Upper lobe of left lung (tissue), 6 donors: ENCODE results near the gene SLC25A12. TPM values are rescaled to one million over a fixed set of nuclear protein-coding genes. Genes with fewer than 3 reads are reported as not detected.
A peak's percentile ranks its signal among the peaks of the same experiment; 100 is the strongest.

Experiments used
- ATAC-seq, 2 donors: fragments of 200-7000 bp; cut with Tn5 transposase; one replicate each; pipeline ENCODE4 v1.9.1; 2022; ENCODE audit warnings: mild to moderate bottlenecking in 2 of 2, moderate library complexity in 2 of 2; ENCODE audit not compliant: low FRiP score in 2 of 2
- DNase-seq, 2 donors: peaks; one replicate each; pipeline ENCODE4 v3.0.0-alpha.2; 2019 to 2020
- H3K27ac ChIP-seq, 4 donors: fragments of 200-600 bp; sonication (generic); one replicate each; pipeline ENCODE4 v1.5.1; 2016 to 2019
- H3K27me3 ChIP-seq, 4 donors: fragments of 200-600 bp; sonication (generic); one replicate each; pipeline ENCODE4 v1.5.1; 2017 to 2019
- H3K36me3 ChIP-seq, 4 donors: fragments of 200-600 bp; sonication (generic); one replicate each; pipeline ENCODE4 v1.5.1; 2016 to 2019
- H3K4me1 ChIP-seq, 4 donors: fragments of 200-600 bp; sonication (generic); one replicate each; pipeline ENCODE4 v1.5.1; 2018 to 2019
- H3K4me3 ChIP-seq, 4 donors: fragments of 200-600 bp; sonication (generic); one replicate each; pipeline ENCODE4 v1.5.1; 2017 to 2019; ENCODE audit warnings: mild to moderate bottlenecking in 2 of 4, moderate library complexity in 1 of 4
- H3K9me3 ChIP-seq, 4 donors: fragments of 200-600 bp; sonication (generic); one replicate each; pipeline ENCODE4 v1.5.1; 2018 to 2019
- EP300 ChIP-seq, 4 donors: sonication (generic); formaldehyde crosslinking; IDR thresholded peaks; one replicate each; pipeline ENCODE4 v1.5.1; 2017; ENCODE audit warnings: antibody characterized with exemption in 4 of 4, control low read depth in 2 of 4
- POLR2A ChIP-seq, 4 donors: fragments of 450-650 bp; IDR thresholded peaks; one replicate each; pipeline ENCODE4 v1.5.1; 2016 to 2017; ENCODE audit warnings: antibody characterized with exemption in 4 of 4, mild to moderate bottlenecking in 2 of 4
- POLR2AphosphoS5 ChIP-seq, 2 donors: sonication (generic); formaldehyde crosslinking; IDR thresholded peaks; one replicate each; pipeline ENCODE4 v1.5.1; 2017; ENCODE audit warnings: antibody characterized with exemption in 2 of 2
- WGBS, 2 donors: methylation state at CpG; one replicate each; pipeline ENCODE4 v1.1.5; 2017 to 2018; 5-methylcytosine and 5-hydroxymethylcytosine counted together
- total RNA-seq, 6 donors: library from RNA; depleted of rRNA in 4 of 6; stranded (reverse); fragments of >200 nt in 4 of 6; gene quantifications; one replicate each; pipeline versions ENCODE4 v1.1.0 to v1.2.1, GENCODE V29; 2016 to 2021
- TF ChIP-seq, protein P1 (sequence below), 6 experiments: fragments of 450-650 bp in 4 of 6; fragments of 200-600 bp in 2 of 6; sonication (generic) in 2 of 6; IDR thresholded peaks; one replicate each; pipeline ENCODE4 v1.5.1; 2016 to 2019; ENCODE audit warnings: antibody characterized with exemption in 6 of 6
- donor health status: DM: no; HTN: no; CAD: no; lungs with moderate emphysema.
- donor health status: DM: no; HTN: yes; CAD: no; lungs with severe emphysema.

The SLC25A12 gene
- total RNA-seq, 6 donors from 2014 or later = 6.2 to 27.2 (median 11.3) TPM

DNA sequence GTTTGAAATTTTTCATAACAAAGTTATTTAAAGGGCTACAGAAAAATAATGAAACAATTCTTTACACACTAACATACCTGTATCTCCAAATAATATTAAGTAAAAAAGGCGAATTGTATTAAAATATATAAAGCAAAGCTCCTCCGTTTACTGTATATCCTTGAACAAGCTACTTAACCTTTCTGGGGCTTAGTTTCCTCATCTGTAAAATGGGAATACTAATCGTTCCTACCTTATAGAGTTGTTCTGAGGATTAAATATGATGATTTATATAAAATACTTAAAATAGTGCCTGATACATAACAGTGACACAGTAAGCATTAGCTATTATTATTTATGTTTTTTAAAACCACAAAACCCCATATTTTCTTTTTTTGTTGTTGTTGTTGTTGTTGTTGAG is 13.3 kb downstream of the SLC25A12 start:
- Histone ChIP-seq H3K36me3 (no peaks in the 10 kb centered on the region), H3K27ac (no peak overlapping the region), H3K4me1 (peaks cover 0 to 5% (median 0%) of the 10 kb centered on the region in 4 donors), H3K9me3 (no peaks in the 10 kb centered on the region), H3K27me3 (no peaks in the 10 kb centered on the region), H3K4me3 (no peak overlapping the region)
- WGBS, 2 donors = 93 to 94% methylated on average over 3 of the region's 3 CpGs
- TF ChIP-seq POLR2A (IDR thresholded peaks at IDR 0.05) (no peak), EP300 (IDR thresholded peaks at IDR 0.05) (no peak), POLR2AphosphoS5 (IDR thresholded peaks at IDR 0.05) (no peak)
- TF ChIP-seq, protein P1, sequence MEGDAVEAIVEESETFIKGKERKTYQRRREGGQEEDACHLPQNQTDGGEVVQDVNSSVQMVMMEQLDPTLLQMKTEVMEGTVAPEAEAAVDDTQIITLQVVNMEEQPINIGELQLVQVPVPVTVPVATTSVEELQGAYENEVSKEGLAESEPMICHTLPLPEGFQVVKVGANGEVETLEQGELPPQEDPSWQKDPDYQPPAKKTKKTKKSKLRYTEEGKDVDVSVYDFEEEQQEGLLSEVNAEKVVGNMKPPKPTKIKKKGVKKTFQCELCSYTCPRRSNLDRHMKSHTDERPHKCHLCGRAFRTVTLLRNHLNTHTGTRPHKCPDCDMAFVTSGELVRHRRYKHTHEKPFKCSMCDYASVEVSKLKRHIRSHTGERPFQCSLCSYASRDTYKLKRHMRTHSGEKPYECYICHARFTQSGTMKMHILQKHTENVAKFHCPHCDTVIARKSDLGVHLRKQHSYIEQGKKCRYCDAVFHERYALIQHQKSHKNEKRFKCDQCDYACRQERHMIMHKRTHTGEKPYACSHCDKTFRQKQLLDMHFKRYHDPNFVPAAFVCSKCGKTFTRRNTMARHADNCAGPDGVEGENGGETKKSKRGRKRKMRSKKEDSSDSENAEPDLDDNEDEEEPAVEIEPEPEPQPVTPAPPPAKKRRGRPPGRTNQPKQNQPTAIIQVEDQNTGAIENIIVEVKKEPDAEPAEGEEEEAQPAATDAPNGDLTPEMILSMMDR (IDR thresholded peaks at IDR 0.05) = no peak
- ATAC-seq = no peak
- DNase-seq = no peak

DNA sequence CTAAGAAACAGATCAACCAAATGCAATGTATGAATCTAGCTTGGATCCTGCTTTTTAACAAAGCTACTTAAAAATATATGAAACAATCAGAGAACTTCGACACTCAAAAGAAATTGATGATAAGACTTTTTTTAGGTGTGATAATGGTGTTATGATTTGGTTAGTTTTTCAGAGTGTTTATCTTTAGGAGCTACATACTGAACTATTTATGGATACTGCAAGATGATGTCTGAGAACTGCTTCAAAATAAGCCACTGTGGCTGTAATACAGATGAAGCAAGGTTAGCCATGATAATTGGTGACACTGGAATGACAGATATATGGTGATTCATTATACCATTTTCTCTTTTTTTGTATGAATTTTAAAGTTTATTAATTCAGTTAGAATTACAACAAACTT is 14.2 kb downstream of the SLC25A12 start:
- peaks cover 0 to 5% (median 0%) of the 10 kb centered on the region in 4 donors for H3K4me1 ChIP-seq
- DNase-seq = no peak

DNA sequence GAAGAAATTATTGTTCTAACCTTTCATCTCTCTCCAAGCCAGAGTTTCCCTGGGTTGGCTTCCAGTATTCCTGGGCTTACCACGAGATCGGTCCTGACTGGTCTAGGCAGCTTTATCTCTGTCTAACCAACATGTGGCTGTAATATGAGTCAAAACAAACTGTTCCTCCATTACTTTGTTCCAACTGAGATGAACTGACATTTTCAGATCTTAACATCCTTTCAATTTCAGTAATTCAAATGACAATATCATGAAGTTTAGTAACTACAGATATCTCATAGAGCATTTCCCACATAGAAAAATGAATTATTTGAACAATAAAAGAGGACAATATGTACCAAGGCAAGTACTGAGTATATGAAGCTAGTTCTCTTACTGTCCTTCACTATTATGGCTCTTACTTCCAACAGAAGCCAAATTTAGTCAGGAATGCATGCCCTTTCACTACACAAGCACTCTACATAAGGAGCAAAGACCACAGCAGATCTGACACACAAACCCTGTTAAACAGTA is 15.5 kb downstream of the SLC25A12 start:
- ATAC-seq = peak in 1 of 2 donors; percentile 63
- H3K27ac ChIP-seq = peak overlapping the region in 1 of 4 donors; percentile 41

More for the DNA sequence above, 14.2 kb downstream of the SLC25A12 start:
- no peak for ATAC-seq
- Histone ChIP-seq H3K27me3 (no peaks in the 10 kb centered on the region), H3K4me3 (no peak overlapping the region), H3K36me3 (peaks cover 0 to 3% (median 0%) of the 10 kb centered on the region in 4 donors), H3K27ac (no peak overlapping the region), H3K9me3 (no peaks in the 10 kb centered on the region)
- WGBS, 2 donors = 90 to 96% methylated on average over 1 of the region's 1 CpG
- TF ChIP-seq EP300 (IDR thresholded peaks at IDR 0.05) (no peak), POLR2AphosphoS5 (IDR thresholded peaks at IDR 0.05) (no peak), POLR2A (IDR thresholded peaks at IDR 0.05) (no peak)
- TF ChIP-seq, protein P1 (IDR thresholded peaks at IDR 0.05) = no peak

DNA sequence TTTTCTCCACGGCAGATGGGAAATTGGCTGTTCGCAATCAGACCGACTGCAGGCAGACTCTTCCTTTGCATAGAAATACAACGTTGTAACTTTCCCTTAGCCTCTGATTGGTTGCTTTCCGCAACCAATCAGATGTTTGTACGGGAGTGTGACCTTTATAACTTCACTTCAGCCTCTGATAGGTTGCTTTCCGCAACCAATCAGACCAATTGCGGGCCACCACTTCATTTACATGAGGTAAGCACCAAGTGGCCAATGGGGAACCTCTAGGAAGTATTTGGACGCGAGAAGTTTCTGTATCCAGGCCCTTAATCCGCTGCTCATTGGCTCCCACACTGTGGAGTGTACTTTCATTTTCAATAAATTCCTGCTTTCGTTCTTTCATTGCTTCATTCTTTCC is 19.1 kb downstream of the SLC25A12 start:
- no peak for ATAC-seq
- 89 to 92% methylated on average over 12 of the region's 12 CpGs for WGBS, 2 donors
- TF ChIP-seq POLR2A (IDR thresholded peaks at IDR 0.05) = no peak
- TF ChIP-seq, protein P1 (IDR thresholded peaks at IDR 0.05) = no peak
- no peak for TF ChIP-seq POLR2AphosphoS5 (IDR thresholded peaks at IDR 0.05)
- TF ChIP-seq EP300 (IDR thresholded peaks at IDR 0.05) = no peak

More for the DNA sequence above, 15.5 kb downstream of the SLC25A12 start:
- Histone ChIP-seq H3K9me3 (no peaks in the 10 kb centered on the region), H3K4me3 (no peak overlapping the region), H3K4me1 (peaks cover 0 to 5% (median 0%) of the 10 kb centered on the region in 4 donors), H3K36me3 (peaks cover 0 to 8% (median 0%) of the 10 kb centered on the region in 4 donors), H3K27me3 (no peaks in the 10 kb centered on the region)
- no peak for DNase-seq
- WGBS, 2 donors = 53 to 54% methylated on average over 2 of the region's 2 CpGs
- no peak for TF ChIP-seq POLR2AphosphoS5 (IDR thresholded peaks at IDR 0.05)
- TF ChIP-seq EP300 (IDR thresholded peaks at IDR 0.05) = no peak
- no peak for TF ChIP-seq POLR2A (IDR thresholded peaks at IDR 0.05)
- TF ChIP-seq, protein P1 (IDR thresholded peaks at IDR 0.05) = no peak

DNA sequence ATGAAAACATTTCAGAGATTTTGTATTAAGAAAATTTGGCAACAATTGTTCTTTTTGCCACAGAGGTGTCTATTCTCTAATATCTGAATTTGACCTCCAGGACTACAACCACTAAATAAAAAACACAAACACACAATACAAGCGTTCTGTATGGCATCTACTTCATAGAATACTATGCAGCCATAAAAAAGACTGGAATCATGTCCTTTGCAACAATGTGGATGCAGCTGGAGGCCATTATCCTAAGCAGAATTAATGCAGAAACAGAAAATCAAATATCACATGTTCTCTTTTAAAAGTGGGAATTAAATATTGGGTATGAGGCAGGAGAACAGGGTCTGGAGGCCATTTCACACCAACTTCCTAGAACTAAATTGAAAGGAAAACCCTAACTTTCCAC is 19.5 kb downstream of the SLC25A12 start:
- no peak for DNase-seq
- Histone ChIP-seq H3K36me3 (peaks cover 0 to 8% (median 0%) of the 10 kb centered on the region in 4 donors), H3K4me3 (no peak overlapping the region), H3K27me3 (no peaks in the 10 kb centered on the region), H3K4me1 (peaks cover 0 to 5% (median 0%) of the 10 kb centered on the region in 4 donors), H3K9me3 (no peaks in the 10 kb centered on the region), H3K27ac (no peak overlapping the region)
- no peak for ATAC-seq
- 95 to 100% methylated on average over 1 of the region's 1 CpG for WGBS, 2 donors
- no peak for TF ChIP-seq EP300 (IDR thresholded peaks at IDR 0.05)
- no peak for TF ChIP-seq POLR2A (IDR thresholded peaks at IDR 0.05)
- no peak for TF ChIP-seq POLR2AphosphoS5 (IDR thresholded peaks at IDR 0.05)
- TF ChIP-seq, protein P1 (IDR thresholded peaks at IDR 0.05) = no peak

More for the DNA sequence above, 19.1 kb downstream of the SLC25A12 start:
- no peak overlapping the region for H3K4me3 ChIP-seq
- H3K4me1 ChIP-seq = peaks cover 0 to 5% (median 0%) of the 10 kb centered on the region in 4 donors
- no peak overlapping the region for H3K27ac ChIP-seq
- H3K36me3 ChIP-seq = peaks cover 0 to 8% (median 0%) of the 10 kb centered on the region in 4 donors
- H3K9me3 ChIP-seq = no peaks in the 10 kb centered on the region
- DNase-seq = no peak
- H3K27me3 ChIP-seq = no peaks in the 10 kb centered on the region
